GM23338 (cell line): ENCODE results near the gene USP7. TPM values are rescaled to one million over a fixed set of nuclear protein-coding genes. Genes with fewer than 3 reads are reported as not detected.

Source experiments
- ATAC-seq: fragments of 200-7000 bp; cut with Tn5 transposase; 3 replicates; pipeline ENCODE4 v1.9.1; 2020
- DNase-seq: peaks from one replicate; pipeline ENCODE4 v3.0.0-alpha.2; 2015; ENCODE audit warnings: low spot score
- H2AFZ ChIP-seq: fragments of 200-600 bp; sonication (generic); 2 replicates; pipeline ENCODE4 v1.8.0; 2016; ENCODE audit warnings: antibody characterized with exemption, mild to moderate bottlenecking, moderate library complexity
- H3F3A ChIP-seq: fragments of 200-600 bp; sonication (generic); replicated peaks from 2 replicates; pipeline ENCODE4 v1.8.0; 2017; ENCODE audit warnings: antibody characterized with exemption, mixed run types, low read depth
- H3K27ac ChIP-seq: fragments of 200-600 bp; sonication (generic); 2 replicates; pipeline ENCODE4 v1.6.1; 2016; ENCODE audit warnings: low read depth
- H3K27me3 ChIP-seq: fragments of 200-600 bp; sonication (generic); 2 replicates; pipeline ENCODE4 v1.8.0; 2016; ENCODE audit warnings: mild to moderate bottlenecking, mixed run types, moderate library complexity; ENCODE audit not compliant: insufficient read depth
- H3K36me3 ChIP-seq: fragments of 200-600 bp; sonication (generic); 2 replicates; pipeline ENCODE4 v1.8.0; 2016; ENCODE audit warnings: mild to moderate bottlenecking; ENCODE audit not compliant: insufficient read depth
- H3K4me1 ChIP-seq: fragments of 200-600 bp; sonication (generic); 2 replicates; pipeline ENCODE4 v1.8.0; 2016; ENCODE audit warnings: mild to moderate bottlenecking, moderate library complexity; ENCODE audit not compliant: insufficient read depth
- H3K4me2 ChIP-seq: fragments of 200-600 bp; sonication (generic); 2 replicates; pipeline ENCODE4 v1.7.1; 2017; ENCODE audit warnings: mixed run types
- H3K4me3 ChIP-seq: fragments of 200-600 bp; sonication (generic); 2 replicates; pipeline ENCODE4 v1.6.1; 2016; ENCODE audit warnings: mixed run types
- H3K79me2 ChIP-seq: fragments of 200-600 bp; sonication (generic); replicated peaks from 2 replicates; pipeline ENCODE4 v1.8.0; 2017; ENCODE audit warnings: mild to moderate bottlenecking; ENCODE audit not compliant: insufficient read depth
- H3K9me2 ChIP-seq: fragments of 200-600 bp; sonication (generic); 2 replicates; pipeline ENCODE4 v1.8.0; 2017; ENCODE audit not compliant: insufficient read depth
- H4K20me1 ChIP-seq: fragments of 200-600 bp; sonication (generic); replicated peaks from 2 replicates; pipeline ENCODE4 v1.8.0; 2017; ENCODE audit warnings: mild to moderate bottlenecking; ENCODE audit not compliant: insufficient read depth
- H3K27ac Mint-ChIP-seq: 2 replicates; pipeline ENCODE4 v1.8.0; 2020; ENCODE audit warnings: inconsistent platforms, mild to moderate bottlenecking, moderate library complexity, mixed read lengths
- H3K27me3 Mint-ChIP-seq: 3 replicates; pipeline ENCODE4 v1.8.0; 2022; ENCODE audit warnings: low read depth, mild to moderate bottlenecking, moderate library complexity, mixed read lengths, inconsistent platforms; ENCODE audit not compliant: insufficient read depth, poor library complexity
- H3K36me3 Mint-ChIP-seq: 3 replicates; pipeline ENCODE4 v1.8.0; 2021; ENCODE audit warnings: low read depth, mild to moderate bottlenecking, inconsistent platforms, moderate library complexity, mixed read lengths
- H3K4me1 Mint-ChIP-seq: 3 replicates; pipeline ENCODE4 v1.8.0; 2020; ENCODE audit warnings: mild to moderate bottlenecking, inconsistent platforms, mixed read lengths
- H3K4me3 Mint-ChIP-seq: 3 replicates; pipeline ENCODE4 v1.8.0; 2021; ENCODE audit warnings: moderate library complexity, mild to moderate bottlenecking, inconsistent platforms, mixed read lengths
- H3K9me3 Mint-ChIP-seq: 3 replicates; pipeline ENCODE4 v1.8.0; 2020; ENCODE audit warnings: moderate library complexity, mild to moderate bottlenecking, inconsistent platforms, mixed read lengths
- EZH2phosphoT487 ChIP-seq: fragments of 200-600 bp; sonication (generic); IDR thresholded peaks from one replicate; pipeline ENCODE4 v1.8.1; 2018; ENCODE audit warnings: antibody characterized with exemption; ENCODE audit not compliant: unreplicated experiment
- ZNF114 ChIP-seq: fragments of 250-450 bp; sonication (Bioruptor Pico); IDR thresholded peaks from 2 replicates; pipeline ENCODE4 v1.5.0; 2020; ENCODE audit warnings: mild to moderate bottlenecking, moderate library complexity
- ZNF462 ChIP-seq: fragments of 250-450 bp; sonication (Bioruptor Pico); IDR thresholded peaks from 2 replicates; pipeline ENCODE4 v1.5.0; 2020; ENCODE audit warnings: mild to moderate bottlenecking, moderate library complexity
- polyA plus RNA-seq: library from polyadenylated mRNA; unstranded; fragments of >200 nt; fragmentation: Nextera tagmentation; extraction: Ambion mirVana; gene quantifications from 2 replicates; pipeline ENCODE4 v1.2.1, GENCODE V29; 2016
- total RNA-seq: library from RNA; depleted of rRNA; stranded (reverse); fragments of >200 nt; shearing (Covaris generic); gene quantifications from 2 replicates; pipeline ENCODE4 v1.2.3, GENCODE V29; 2014
- TF ChIP-seq, protein P1 (sequence below), 2 experiments: fragments of 200-600 bp in 1 of 2; sonication (generic) in 1 of 2; conservative IDR thresholded peaks; 2 replicates each; pipeline versions ENCODE4 v1.5.1 to v1.6.1; 2016 to 2017; ENCODE audit warnings: antibody characterized with exemption in 2 of 2, low read depth in 2 of 2, mild to moderate bottlenecking in 2 of 2, moderate library complexity in 1 of 2
- TF ChIP-seq, protein P2 (sequence below): IDR thresholded peaks from 2 replicates; pipeline ENCODE4 v1.6.1; 2016; ENCODE audit warnings: antibody characterized with exemption
- TF ChIP-seq, protein P3 (sequence below): IDR thresholded peaks from one replicate; pipeline ENCODE4 v1.6.1; 2018; ENCODE audit warnings: antibody characterized with exemption; ENCODE audit not compliant: unreplicated experiment

The USP7 gene
- total and polyA plus RNA-seq, 2 experiments from 2014 or later, result 42.3 to 130 TPM

GRCh38 chr16:8899709-8900317, 63.9 kb downstream of the USP7 start:
- H4K20me1 ChIP-seq, result peaks cover 19% of the 10 kb centered on the region
- H3K4me3 ChIP-seq, result no peak overlapping the region
- no peak overlapping the region for H3K27ac ChIP-seq
- H3K4me2 ChIP-seq, result no peak overlapping the region
- DNase-seq (peak; percentile 27), ATAC-seq (peak; percentile 72)
- no peaks in the 10 kb centered on the region for H3K9me2 ChIP-seq
- peaks cover 76% of the 10 kb centered on the region for H3K36me3 ChIP-seq
- H3K79me2 ChIP-seq, result no peaks in the 10 kb centered on the region; the same call in 1 of the 2 replicates
- Mint-ChIP-seq H3K4me3 (no peak overlapping the region), H3K27me3 (peaks cover 4% of the 10 kb centered on the region), H3K4me1 (peaks cover 6% of the 10 kb centered on the region; the same call in 1 of the 3 replicates), H3K36me3 (peaks cover 97% of the 10 kb centered on the region), H3K9me3 (no peaks in the 10 kb centered on the region), H3K27ac (peak overlapping the region; percentile 74; the same call in 1 of the 2 replicates)
- H3F3A ChIP-seq, result peaks cover 12% of the 10 kb centered on the region; the same call in 1 of the 2 replicates
- H3K27me3 ChIP-seq, result no peaks in the 10 kb centered on the region
- TF ChIP-seq ZNF114 (CRISPR knock-in tag), result no peak
- TF ChIP-seq, protein P1, sequence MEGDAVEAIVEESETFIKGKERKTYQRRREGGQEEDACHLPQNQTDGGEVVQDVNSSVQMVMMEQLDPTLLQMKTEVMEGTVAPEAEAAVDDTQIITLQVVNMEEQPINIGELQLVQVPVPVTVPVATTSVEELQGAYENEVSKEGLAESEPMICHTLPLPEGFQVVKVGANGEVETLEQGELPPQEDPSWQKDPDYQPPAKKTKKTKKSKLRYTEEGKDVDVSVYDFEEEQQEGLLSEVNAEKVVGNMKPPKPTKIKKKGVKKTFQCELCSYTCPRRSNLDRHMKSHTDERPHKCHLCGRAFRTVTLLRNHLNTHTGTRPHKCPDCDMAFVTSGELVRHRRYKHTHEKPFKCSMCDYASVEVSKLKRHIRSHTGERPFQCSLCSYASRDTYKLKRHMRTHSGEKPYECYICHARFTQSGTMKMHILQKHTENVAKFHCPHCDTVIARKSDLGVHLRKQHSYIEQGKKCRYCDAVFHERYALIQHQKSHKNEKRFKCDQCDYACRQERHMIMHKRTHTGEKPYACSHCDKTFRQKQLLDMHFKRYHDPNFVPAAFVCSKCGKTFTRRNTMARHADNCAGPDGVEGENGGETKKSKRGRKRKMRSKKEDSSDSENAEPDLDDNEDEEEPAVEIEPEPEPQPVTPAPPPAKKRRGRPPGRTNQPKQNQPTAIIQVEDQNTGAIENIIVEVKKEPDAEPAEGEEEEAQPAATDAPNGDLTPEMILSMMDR (conservative IDR thresholded peaks at IDR 0.05; ENCODE audit: low read depth in 2 of 2), result peak in 1 of 2 experiments; percentile 23; a peak in 1 of 4 replicates
- no peak overlapping the region for H2AFZ ChIP-seq
- no peaks in the 10 kb centered on the region for H3K4me1 ChIP-seq

DNA sequence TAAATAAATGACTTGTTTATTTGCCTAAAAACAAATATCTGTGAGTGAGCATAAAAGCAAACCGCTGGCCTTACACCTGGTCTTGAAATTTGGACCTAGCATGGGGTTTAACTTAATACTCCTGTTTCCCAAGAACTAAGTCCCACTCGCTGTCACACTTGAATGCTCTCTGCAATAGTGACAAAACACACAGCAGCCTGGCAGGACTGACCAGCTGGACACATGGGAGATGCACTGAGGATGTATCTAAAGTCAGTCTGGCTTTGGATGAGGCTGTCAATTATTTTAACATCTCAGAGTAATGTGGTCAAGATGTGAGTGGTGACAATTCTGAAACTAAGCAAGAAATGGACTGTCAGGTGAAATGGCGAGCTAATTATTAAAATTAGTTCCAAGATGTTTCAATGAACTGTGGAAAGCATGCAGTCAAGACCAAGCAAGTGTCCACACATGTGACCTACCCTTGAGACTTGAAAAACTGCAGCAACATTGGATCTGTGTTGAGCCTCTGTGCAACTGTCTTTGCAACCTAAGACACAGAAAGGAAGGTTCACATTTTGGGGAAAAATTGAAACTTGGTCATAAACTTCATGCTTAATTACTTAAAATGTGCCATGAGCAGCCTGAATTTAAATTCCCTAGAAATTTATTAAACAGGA, 64.9 kb downstream of the USP7 start:
- H3K27ac ChIP-seq, result peak overlapping the region; percentile 27; the same call in 1 of the 2 replicates
- no peak overlapping the region for H2AFZ ChIP-seq
- H3K36me3 ChIP-seq, result peaks cover 84% of the 10 kb centered on the region
- Mint-ChIP-seq H3K9me3 (no peaks in the 10 kb centered on the region), H3K27ac (no peak overlapping the region), H3K36me3 (peaks cover 99% of the 10 kb centered on the region), H3K4me3 (no peak overlapping the region), H3K4me1 (peaks cover 6% of the 10 kb centered on the region; the same call in 1 of the 3 replicates), H3K27me3 (peaks cover 7% of the 10 kb centered on the region)
- no peak overlapping the region for H3K4me3 ChIP-seq
- H3K79me2 ChIP-seq, result no peaks in the 10 kb centered on the region; the same call in 1 of the 2 replicates
- no peaks in the 10 kb centered on the region for H3K4me1 ChIP-seq
- DNase-seq (no peak), ATAC-seq (no peak)
- no peaks in the 10 kb centered on the region for H3K27me3 ChIP-seq
- H3K9me2 ChIP-seq, result no peaks in the 10 kb centered on the region
- H4K20me1 ChIP-seq, result peaks cover 19% of the 10 kb centered on the region
- H3F3A ChIP-seq, result peaks cover 9% of the 10 kb centered on the region; the same call in 1 of the 2 replicates
- no peak overlapping the region for H3K4me2 ChIP-seq
- TF ChIP-seq, protein P2, sequence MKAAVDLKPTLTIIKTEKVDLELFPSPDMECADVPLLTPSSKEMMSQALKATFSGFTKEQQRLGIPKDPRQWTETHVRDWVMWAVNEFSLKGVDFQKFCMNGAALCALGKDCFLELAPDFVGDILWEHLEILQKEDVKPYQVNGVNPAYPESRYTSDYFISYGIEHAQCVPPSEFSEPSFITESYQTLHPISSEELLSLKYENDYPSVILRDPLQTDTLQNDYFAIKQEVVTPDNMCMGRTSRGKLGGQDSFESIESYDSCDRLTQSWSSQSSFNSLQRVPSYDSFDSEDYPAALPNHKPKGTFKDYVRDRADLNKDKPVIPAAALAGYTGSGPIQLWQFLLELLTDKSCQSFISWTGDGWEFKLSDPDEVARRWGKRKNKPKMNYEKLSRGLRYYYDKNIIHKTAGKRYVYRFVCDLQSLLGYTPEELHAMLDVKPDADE, result no peak
- TF ChIP-seq, protein P3, sequence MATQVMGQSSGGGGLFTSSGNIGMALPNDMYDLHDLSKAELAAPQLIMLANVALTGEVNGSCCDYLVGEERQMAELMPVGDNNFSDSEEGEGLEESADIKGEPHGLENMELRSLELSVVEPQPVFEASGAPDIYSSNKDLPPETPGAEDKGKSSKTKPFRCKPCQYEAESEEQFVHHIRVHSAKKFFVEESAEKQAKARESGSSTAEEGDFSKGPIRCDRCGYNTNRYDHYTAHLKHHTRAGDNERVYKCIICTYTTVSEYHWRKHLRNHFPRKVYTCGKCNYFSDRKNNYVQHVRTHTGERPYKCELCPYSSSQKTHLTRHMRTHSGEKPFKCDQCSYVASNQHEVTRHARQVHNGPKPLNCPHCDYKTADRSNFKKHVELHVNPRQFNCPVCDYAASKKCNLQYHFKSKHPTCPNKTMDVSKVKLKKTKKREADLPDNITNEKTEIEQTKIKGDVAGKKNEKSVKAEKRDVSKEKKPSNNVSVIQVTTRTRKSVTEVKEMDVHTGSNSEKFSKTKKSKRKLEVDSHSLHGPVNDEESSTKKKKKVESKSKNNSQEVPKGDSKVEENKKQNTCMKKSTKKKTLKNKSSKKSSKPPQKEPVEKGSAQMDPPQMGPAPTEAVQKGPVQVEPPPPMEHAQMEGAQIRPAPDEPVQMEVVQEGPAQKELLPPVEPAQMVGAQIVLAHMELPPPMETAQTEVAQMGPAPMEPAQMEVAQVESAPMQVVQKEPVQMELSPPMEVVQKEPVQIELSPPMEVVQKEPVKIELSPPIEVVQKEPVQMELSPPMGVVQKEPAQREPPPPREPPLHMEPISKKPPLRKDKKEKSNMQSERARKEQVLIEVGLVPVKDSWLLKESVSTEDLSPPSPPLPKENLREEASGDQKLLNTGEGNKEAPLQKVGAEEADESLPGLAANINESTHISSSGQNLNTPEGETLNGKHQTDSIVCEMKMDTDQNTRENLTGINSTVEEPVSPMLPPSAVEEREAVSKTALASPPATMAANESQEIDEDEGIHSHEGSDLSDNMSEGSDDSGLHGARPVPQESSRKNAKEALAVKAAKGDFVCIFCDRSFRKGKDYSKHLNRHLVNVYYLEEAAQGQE, result no peak
- TF ChIP-seq ZNF462, result no peak
- no peak for TF ChIP-seq EZH2phosphoT487
